ENCODE data around the gene ELOVL6. TPM values are rescaled to one million over a fixed set of nuclear protein-coding genes. Genes with fewer than 3 reads are reported as not detected.

ELOVL6 gene
- total and polyA plus RNA-seq, 8 donors = 8.8 to 43.0 (median 12.5) TPM

DNA sequence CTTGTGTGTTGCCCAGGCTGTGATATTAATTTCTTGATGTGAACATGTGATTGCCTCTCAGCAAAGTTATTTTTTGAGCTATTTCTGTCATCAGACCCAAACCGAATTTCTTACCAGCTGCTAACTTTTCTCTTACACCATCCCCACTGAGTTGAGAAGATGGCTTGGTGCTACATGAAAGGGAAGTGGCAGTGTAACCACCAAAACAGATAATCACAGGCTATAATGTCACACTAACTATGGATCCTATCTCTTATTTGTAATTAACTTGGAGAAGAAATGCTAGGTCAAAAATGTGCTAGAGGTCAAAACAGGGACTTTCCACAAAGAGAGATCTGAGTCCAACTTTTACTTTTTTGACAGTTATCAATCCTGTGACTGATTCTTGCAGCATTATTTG is 43.8 kb downstream of the ELOVL6 start:
- Histone ChIP-seq H3K4me1 (no peaks in the 10 kb centered on the region), H3K27ac (no peak overlapping the region), H3K4me3 (no peak overlapping the region), H3K36me3 (no peaks in the 10 kb centered on the region), H3K9me3 (no peaks in the 10 kb centered on the region), H3K27me3 (no peaks in the 10 kb centered on the region)
- intact Hi-C loops (cut with DNase I) = no loop called here
- TF ChIP-seq, protein P1, sequence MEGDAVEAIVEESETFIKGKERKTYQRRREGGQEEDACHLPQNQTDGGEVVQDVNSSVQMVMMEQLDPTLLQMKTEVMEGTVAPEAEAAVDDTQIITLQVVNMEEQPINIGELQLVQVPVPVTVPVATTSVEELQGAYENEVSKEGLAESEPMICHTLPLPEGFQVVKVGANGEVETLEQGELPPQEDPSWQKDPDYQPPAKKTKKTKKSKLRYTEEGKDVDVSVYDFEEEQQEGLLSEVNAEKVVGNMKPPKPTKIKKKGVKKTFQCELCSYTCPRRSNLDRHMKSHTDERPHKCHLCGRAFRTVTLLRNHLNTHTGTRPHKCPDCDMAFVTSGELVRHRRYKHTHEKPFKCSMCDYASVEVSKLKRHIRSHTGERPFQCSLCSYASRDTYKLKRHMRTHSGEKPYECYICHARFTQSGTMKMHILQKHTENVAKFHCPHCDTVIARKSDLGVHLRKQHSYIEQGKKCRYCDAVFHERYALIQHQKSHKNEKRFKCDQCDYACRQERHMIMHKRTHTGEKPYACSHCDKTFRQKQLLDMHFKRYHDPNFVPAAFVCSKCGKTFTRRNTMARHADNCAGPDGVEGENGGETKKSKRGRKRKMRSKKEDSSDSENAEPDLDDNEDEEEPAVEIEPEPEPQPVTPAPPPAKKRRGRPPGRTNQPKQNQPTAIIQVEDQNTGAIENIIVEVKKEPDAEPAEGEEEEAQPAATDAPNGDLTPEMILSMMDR (IDR thresholded peaks at IDR 0.05) = no peak
- no peak for ATAC-seq
- no peak for DNase-seq

- H3K36me3 ChIP-seq = no peaks in the 10 kb centered on the region
- no peak overlapping the region for H3K4me3 ChIP-seq
- no peaks in the 10 kb centered on the region for H3K27me3 ChIP-seq
- H3K4me1 ChIP-seq = no peaks in the 10 kb centered on the region
- TF ChIP-seq, protein P1 (IDR thresholded peaks at IDR 0.05) = no peak
- no peak overlapping the region for H3K27ac ChIP-seq
- H3K9me3 ChIP-seq = no peaks in the 10 kb centered on the region
- intact Hi-C loops (cut with DNase I) = no loop called here
- no peak for ATAC-seq
- no peak for DNase-seq
Observed at GRCh38 chr4:110152386-110152785, 46.0 kb downstream of the ELOVL6 start.

DNA sequence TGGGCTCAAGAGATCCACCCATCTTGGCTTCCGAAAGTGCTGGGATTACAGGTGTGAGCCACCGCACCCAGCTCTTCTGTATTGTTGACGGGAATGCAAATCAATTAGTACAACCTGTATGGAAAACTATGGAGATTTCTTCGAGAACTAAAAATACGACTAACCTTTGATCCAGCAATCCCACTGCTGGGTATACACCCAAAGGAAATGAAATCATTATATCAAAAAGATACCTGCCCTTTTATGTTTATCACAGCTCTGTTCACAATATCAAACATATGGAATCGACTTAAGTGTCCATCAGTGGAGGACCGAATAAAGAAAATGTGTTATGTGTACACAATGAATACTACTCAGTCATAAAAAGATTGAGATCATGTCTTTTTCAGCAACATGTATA is 49.3 kb downstream of the ELOVL6 start:
- ATAC-seq = no peak
- H3K27ac ChIP-seq = no peak overlapping the region
- H3K4me1 ChIP-seq = no peaks in the 10 kb centered on the region
- no peak overlapping the region for H3K4me3 ChIP-seq
- intact Hi-C loops (cut with DNase I) = no loop called here
- DNase-seq = no peak
- H3K9me3 ChIP-seq = no peaks in the 10 kb centered on the region
- no peaks in the 10 kb centered on the region for H3K27me3 ChIP-seq
- TF ChIP-seq, protein P1 (IDR thresholded peaks at IDR 0.05) = no peak
- no peaks in the 10 kb centered on the region for H3K36me3 ChIP-seq

DNA sequence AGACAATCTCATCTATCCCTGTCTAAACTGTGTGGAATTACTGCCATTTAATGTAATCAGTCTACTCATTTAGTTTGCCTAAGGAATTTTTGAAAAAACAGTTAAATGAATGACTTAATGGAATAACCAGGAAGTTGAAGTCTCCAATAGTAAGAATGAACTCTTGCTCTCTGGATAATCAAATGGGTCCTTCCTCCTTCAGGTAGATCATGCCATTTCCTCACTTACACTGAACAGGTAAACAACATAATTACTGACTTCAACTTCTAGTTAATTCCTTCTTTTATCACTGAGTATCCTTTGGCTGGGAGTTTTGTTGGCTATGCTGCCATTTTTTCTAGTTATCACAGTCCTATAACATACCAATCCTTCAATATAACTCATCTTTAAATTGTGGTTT is 56.0 kb downstream of the ELOVL6 start:
- no peak for DNase-seq
- Histone ChIP-seq H3K27me3 (no peaks in the 10 kb centered on the region), H3K4me1 (no peaks in the 10 kb centered on the region), H3K9me3 (no peaks in the 10 kb centered on the region), H3K4me3 (no peak overlapping the region), H3K27ac (no peak overlapping the region), H3K36me3 (no peaks in the 10 kb centered on the region)
- intact Hi-C loops (cut with DNase I) = no loop called here
- no peak for ATAC-seq
- TF ChIP-seq, protein P1 (IDR thresholded peaks at IDR 0.05) = no peak

- intact Hi-C loops (cut with DNase I) = no loop called here
- no peak overlapping the region for H3K4me3 ChIP-seq
- no peaks in the 10 kb centered on the region for H3K4me1 ChIP-seq
- H3K27ac ChIP-seq = no peak overlapping the region
- H3K9me3 ChIP-seq = no peaks in the 10 kb centered on the region
- no peaks in the 10 kb centered on the region for H3K36me3 ChIP-seq
- DNase-seq (no peak), ATAC-seq (no peak)
- H3K27me3 ChIP-seq = no peaks in the 10 kb centered on the region
- TF ChIP-seq, protein P1 (IDR thresholded peaks at IDR 0.05) = no peak
Observed at GRCh38 chr4:110139815-110140214, 58.6 kb downstream of the ELOVL6 start.
